ENCODE results near the gene MVP.
"Not testable (repeated sequence)": the region's sequence is repeated elsewhere in the genome, so short reads cannot be mapped to it uniquely, and the experiment has no call there.

The MVP gene

GRCh38 chr16:29815793-29816693 lies 4.2 kb upstream of the MVP start, which contains the start of gene PAGR1:
TSS of gene PAGR1 (plus strand) at chr16:29816152. CDS start at chr16:29816526, 374 bp downstream.
- DNase-seq = peak; percentile 99

- DNase-seq = peak; percentile 39
These were observed 3.4 kb upstream of the MVP start for GRCh38 chr16:29816694-29817441.

- no peak for DNase-seq
These were observed 2.2 kb upstream of the MVP start for GRCh38 chr16:29818082-29818481.

DNA sequence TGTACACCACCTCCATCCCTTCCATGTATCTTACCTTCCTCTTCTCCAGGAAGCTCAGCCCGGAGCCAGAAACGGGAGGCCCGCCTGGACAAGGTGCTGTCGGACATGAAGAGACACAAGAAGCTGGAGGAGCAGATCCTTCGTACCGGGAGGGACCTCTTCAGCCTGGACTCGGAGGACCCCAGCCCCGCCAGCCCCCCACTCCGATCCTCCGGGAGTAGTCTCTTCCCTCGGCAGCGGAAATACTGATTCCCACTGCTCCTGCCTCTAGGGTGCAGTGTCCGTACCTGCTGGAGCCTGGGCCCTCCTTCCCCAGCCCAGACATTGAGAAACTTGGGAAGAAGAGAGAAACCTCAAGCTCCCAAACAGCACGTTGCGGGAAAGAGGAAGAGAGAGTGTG lies 756 bp upstream of the MVP start:
- no peak for DNase-seq

DNA sequence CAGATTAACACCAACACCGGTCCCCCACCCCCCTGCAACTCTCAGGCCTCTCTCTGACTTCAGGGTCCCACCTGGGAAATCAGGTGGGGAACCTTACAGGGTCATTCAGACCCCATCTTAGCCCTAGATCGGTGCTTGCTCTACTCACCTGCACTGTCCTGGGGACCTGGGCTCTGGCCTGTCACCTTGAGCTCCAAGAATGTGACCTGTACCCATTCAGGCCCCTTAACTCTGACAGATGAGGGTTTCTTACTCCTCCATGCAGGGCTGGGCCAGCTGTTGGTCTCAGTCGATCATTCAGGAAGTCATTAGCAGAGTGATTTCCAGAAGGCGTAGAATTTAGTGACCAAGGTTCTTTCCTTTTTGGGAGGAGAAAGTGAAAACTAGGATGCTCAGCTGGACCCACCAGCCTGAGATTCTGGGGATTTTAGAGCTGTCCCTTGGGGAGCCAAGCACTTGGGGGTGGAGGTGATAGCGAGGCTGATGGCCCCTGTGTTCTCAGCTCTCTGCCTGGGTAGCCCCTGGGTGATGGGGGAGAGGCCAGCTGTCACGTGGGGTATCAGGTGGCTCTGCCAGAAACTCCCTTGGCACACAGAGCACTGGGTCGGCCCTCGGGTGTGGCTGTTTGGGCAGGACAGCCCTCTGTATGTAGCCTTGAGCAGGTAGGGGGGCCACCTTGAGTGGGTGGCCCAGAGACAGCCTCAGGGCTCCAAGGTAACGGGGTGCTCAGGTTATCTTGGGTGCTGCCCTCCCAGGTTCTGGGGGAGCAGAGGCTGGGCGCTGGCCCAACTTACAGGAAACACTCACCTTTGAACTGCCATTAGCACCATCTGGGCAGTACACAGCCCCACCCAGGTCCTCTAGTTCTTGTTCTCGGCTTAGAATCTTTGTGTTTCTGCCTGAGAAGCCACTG lies 724 bp downstream of the MVP start:
- no peak for DNase-seq

DNA sequence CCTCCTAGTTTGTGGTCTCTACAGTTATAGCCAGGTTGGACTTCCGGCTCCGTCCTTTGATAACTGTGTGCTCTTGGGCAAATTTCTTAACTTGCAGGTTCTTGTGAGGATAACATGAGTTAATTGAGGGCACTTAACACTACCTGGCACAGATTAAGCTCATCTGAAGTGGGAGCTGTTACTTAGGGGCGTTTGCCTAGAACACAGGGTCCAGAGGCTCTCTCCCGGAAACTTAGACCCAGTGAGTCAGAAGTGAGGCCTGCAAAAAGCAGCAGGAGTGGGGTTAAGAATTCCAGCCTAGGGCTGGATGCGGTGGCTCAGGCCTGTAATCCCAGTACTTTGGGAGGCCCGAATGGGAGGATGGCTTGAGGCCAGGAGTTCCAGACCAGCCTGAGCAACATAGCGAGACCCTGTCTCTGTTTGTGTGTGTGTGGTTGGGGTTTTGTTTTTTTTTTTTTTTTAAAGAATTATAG lies 1.4 kb downstream of the MVP start:
- peak; percentile 82 for DNase-seq

- peak; percentile 83 for DNase-seq
These were observed 4.4 kb downstream of the MVP start for GRCh38 chr16:29824589-29825144.

GRCh38 chr16:29825145-29826044 lies 5.1 kb downstream of the MVP start:
- DNase-seq = peak; percentile 90

DNA sequence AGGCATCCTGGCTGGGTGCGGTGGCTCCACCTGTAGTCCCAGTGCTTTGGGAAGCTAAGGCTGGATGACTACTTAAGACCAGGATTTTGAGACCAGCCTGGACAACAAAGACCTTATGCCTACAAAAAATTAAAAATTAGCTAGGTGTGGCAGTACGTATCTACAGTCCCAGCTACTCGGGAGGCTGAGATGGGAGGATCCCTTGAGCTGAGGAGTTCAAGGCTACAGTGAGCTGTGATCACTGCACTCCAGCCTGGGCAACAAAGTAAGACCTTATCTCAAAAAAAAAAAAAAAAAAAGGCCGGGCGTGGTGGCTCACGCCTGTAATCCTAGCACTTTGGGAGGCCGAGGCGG lies 6.1 kb downstream of the MVP start:
- no peak for DNase-seq

- no peak for DNase-seq
These were observed 10.5 kb downstream of the MVP start for GRCh38 chr16:29830774-29831173.

DNA sequence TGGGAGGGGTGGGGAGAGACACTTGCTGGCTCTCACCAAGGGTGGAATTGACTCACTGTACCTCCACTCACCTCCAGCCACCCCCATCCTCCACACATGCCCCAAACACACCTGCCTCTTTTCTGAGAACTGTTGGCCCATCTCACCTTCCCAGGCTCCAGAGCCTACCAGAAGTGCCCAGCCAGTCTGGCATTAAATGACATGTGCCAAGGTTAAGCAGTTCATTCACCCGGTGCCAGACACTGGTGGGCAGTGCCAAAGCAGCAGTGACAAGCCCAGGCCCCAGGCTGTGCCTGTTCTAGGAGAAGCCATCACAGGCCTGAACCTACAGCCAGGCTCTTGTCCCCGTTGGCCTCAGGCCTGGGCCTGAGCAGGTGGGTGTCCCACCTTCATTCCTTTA lies 11.2 kb downstream of the MVP start:
- DNase-seq = no peak

GRCh38 chr16:29833219-29833618 lies 13.0 kb downstream of the MVP start:
- DNase-seq = not testable (repeated sequence)

DNA sequence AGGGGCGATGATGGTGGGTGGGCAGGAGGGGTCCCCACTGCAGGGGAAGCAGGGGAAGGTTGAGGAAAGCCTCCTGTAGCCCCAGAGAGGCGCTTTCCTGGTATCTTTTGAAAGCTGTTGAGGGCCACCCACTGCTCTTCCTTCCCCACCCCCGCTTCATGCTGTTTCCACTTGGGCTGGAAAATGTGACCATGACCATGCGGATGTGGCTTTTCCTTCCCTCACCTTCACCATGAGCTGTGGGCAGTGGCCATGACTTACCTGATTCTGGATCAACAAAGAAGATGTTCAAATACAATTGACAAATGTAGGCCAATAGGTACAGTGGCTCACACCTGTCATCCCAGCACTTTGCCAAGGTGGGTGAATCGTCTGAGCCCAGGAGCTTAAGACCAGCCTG lies 13.8 kb downstream of the MVP start:
- DNase-seq = no peak

GRCh38 chr16:29835926-29836325 lies 15.7 kb downstream of the MVP start:
- no peak for DNase-seq

DNA sequence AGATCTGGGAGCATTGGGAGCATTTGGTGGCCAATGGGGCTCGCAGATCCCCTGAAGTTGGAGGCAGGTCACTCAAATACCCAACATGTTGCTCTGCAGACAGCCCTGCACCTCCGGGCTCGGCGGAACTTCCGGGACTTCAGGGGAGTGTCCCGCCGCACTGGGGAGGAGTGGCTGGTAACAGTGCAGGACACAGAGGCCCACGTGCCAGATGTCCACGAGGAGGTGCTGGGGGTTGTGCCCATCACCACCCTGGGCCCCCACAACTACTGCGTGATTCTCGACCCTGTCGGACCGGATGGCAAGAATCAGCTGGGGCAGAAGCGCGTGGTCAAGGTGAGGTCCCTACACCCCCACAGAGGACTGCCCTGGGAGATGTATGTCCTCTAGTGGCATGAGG lies 16.4 kb downstream of the MVP start:
- DNase-seq = no peak

DNA sequence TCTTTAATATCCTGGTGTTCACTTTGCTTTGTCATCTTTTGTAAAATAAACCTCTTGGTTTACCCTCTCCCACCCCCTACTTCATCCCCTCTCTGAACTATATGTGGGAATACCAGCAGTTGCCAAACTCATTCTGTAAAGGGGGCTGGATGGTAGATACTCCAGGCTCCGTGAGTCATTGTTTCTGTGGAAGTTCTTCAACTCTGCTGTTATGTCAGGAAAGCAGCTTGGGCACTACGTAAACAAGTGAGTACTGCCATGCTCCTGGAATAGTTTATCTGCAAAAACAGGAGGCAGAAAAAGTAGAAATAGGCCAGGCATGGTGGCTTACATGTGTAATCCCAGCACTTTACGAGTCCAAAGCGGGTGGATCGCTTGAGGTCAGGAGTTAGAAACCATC lies 17.6 kb downstream of the MVP start:
- no peak for DNase-seq

DNA sequence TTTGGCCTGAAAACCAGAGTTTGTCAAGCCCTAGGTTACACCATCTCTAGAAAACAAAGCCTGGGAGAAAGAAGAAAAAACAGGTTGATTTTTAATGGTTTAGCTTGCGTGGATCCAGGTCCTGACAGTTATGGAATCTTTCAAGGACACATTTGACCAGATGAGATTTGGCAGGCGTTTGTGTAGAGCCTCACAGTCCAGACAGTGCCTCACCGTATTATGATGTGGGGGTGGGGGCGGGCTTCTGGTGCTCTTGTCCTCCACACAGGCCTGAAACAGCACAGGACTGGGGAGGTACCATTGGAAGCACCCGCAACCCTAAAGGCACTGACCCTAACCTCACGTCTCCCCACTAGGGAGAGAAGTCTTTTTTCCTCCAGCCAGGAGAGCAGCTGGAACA lies 19.6 kb downstream of the MVP start:
- no peak for DNase-seq

GRCh38 chr16:29840240-29840639 lies 20.0 kb downstream of the MVP start:
- no peak for DNase-seq

GRCh38 chr16:29841631-29842030 lies 21.4 kb downstream of the MVP start:
- no peak for DNase-seq

DNA sequence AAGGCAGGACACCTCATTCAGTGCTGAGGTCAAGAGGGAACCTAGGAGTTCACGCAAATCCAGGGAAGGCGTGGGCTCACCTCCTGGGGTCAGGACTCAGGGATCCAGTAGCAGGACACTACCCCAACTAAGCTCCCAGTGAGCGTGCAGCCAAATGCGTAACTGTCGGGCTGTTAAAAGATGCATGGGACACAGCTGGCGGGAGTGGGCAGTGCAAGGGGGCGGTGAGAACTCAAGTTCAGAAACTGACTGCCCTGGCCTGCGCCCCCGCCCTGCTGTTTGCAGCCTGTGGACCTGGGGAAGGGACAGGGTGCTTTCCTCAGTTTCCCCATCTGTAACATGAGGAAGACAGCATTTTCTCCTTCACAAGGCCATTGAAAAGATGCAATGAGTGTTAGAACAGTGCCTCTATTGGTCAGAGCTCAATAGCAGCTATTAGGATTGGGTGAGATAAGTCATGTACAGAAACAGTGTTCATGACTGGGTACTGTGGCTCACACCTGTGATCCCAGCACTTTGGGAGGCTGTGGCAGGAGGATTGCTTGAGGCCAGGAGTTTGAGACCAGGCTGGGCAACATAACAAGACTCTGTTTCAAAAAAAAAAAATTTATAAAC lies 22.6 kb downstream of the MVP start:
- DNase-seq = no peak

GRCh38 chr16:29843931-29844330 lies 23.7 kb downstream of the MVP start:
- DNase-seq = no peak

All from fibroblast of upper back skin (primary cell).